ENCODE results near the gene AGAP5.

The AGAP5 gene

DNA sequence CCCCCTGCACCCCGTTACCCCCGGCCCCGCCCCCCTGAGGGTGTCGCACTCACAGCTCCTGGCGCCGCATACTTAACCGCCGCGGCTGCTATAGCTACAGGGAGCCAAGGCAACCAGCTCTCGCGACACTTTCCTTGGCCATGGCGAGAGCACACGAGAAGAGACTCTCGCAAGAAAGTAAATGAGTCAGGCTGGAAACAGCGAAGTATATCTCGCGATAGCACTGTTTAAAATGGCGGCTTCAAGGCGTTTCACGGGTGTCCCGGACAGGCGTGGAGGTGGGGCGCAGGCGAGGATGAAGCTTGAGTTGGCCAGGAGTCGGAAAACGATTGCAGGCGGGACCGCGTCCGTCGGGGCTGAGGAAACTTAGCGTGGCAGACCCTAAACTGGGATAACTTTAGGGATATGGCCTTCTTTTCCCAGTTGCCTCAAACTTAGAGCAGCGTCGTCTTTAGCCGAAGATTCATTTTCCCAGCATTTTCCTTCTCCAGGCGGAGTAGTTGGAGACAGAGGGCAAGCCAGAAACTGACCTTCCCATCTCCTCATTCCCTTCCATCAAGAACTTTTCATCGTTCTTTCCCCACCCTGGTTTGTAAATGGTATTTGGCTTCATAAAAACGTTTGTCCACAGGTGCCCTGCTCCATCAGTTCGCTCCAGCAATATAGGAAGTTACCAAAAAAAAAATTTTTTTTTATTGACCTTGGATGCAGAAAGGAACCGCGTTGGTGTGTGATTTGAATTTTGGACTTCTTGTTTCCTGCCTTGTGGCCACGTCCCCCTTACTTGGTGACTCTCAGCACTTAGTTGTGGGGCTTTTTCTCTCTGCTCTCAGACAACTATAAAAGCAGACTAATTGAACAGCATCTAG lies 71.8 kb downstream of the AGAP5 start:
- peak; percentile 83 to 87 (median 86) for DNase-seq (ENCODE audit: low read depth in 3 of 3)

GRCh38 chr10:73625004-73625883 lies 72.7 kb downstream of the AGAP5 start:
- DNase-seq (ENCODE audit: low read depth in 3 of 3), result no peak

Data from stimulated activated CD4-positive, alpha-beta T cell treated with anti-CD3 and anti-CD28 coated beads, TNF-alpha, amount 100 ng/mL, for 48 hours (primary cell).